AG09309 (cell line): ENCODE measurements around the gene ANKRD24.

ENCODE experiments used
- DNase-seq: peaks from one replicate; pipeline ENCODE4 v3.0.0-alpha.2; 2010; ENCODE audit warnings: low read depth
- H3K4me3 ChIP-seq: 2 replicates; pipeline ENCODE4 v1.5.1; 2011; ENCODE audit warnings: mild to moderate bottlenecking, low read depth, low read length, moderate library complexity; ENCODE audit not compliant: control insufficient read depth
- CTCF ChIP-seq: IDR thresholded peaks from 2 replicates; pipeline ENCODE4 v1.5.1; 2011; ENCODE audit warnings: mild to moderate bottlenecking, low read depth, low read length, inconsistent platforms; ENCODE audit not compliant: insufficient read depth, control insufficient read depth; ENCODE audit errors: missing control alignments

ANKRD24 gene

GRCh38 chr19:4196009-4196408 lies 13.5 kb downstream of the ANKRD24 start:
- DNase-seq, result no peak
- H3K4me3 ChIP-seq, result no peak overlapping the region
- TF ChIP-seq CTCF, result no peak

GRCh38 chr19:4196587-4197148 lies 14.2 kb downstream of the ANKRD24 start:
- TF ChIP-seq CTCF, result no peak
- no peak overlapping the region for H3K4me3 ChIP-seq
- DNase-seq, result no peak

- DNase-seq, result no peak
- TF ChIP-seq CTCF, result no peak
- H3K4me3 ChIP-seq, result no peak overlapping the region
Measured at GRCh38 chr19:4197228-4197624, 14.7 kb downstream of the ANKRD24 start.

GRCh38 chr19:4197625-4198466 lies 15.4 kb downstream of the ANKRD24 start:
- DNase-seq, result no peak
- TF ChIP-seq CTCF, result no peak
- no peak overlapping the region for H3K4me3 ChIP-seq

GRCh38 chr19:4198467-4199126 lies 16.1 kb downstream of the ANKRD24 start:
- TF ChIP-seq CTCF, result no peak
- H3K4me3 ChIP-seq, result no peak overlapping the region
- no peak for DNase-seq

GRCh38 chr19:4199699-4200293 lies 17.3 kb downstream of the ANKRD24 start:
- no peak for TF ChIP-seq CTCF
- no peak overlapping the region for H3K4me3 ChIP-seq
- no peak for DNase-seq
